HEK293T (cell line): ENCODE measurements around the gene TNFRSF18.

Experiments used
- ARNT ChIP-seq: fragments of 450-650 bp; IDR thresholded peaks from 2 replicates; pipeline ENCODE4 v1.6.1; 2017; ENCODE audit warnings: mild to moderate bottlenecking
- CTBP1 ChIP-seq: fragments of 450-650 bp; IDR thresholded peaks from 2 replicates; pipeline ENCODE4 v1.6.1; 2016; ENCODE audit warnings: borderline replicate concordance
- ELF4 ChIP-seq: fragments of 450-650 bp; IDR thresholded peaks from 2 replicates; pipeline ENCODE4 v1.6.1; 2017; ENCODE audit warnings: antibody characterized with exemption
- FOXA1 ChIP-seq: fragments of 450-650 bp; IDR thresholded peaks from 2 replicates; pipeline ENCODE4 v1.6.1; 2016; ENCODE audit warnings: mild to moderate bottlenecking
- FOXM1 ChIP-seq: fragments of 450-650 bp; IDR thresholded peaks from 2 replicates; pipeline ENCODE4 v1.6.1; 2017; ENCODE audit warnings: mild to moderate bottlenecking, borderline replicate concordance
- HDGF ChIP-seq: fragments of 450-650 bp; IDR thresholded peaks from 2 replicates; pipeline ENCODE4 v1.6.1; 2017; ENCODE audit warnings: antibody characterized with exemption, borderline replicate concordance
- L3MBTL2 ChIP-seq: fragments of 450-650 bp; conservative IDR thresholded peaks from 2 replicates; pipeline ENCODE4 v1.6.1; 2016; ENCODE audit warnings: mild to moderate bottlenecking
- NFRKB ChIP-seq: fragments of 450-650 bp; IDR thresholded peaks from 2 replicates; pipeline ENCODE4 v1.6.1; 2016; ENCODE audit warnings: mild to moderate bottlenecking, moderate library complexity
- SP1 ChIP-seq: fragments of 450-650 bp; IDR thresholded peaks from 2 replicates; pipeline ENCODE4 v1.6.1; 2017
- SUZ12 ChIP-seq: fragments of 450-650 bp; IDR thresholded peaks from 2 replicates; pipeline ENCODE4 v1.6.1; 2016; ENCODE audit warnings: mild to moderate bottlenecking
- TARDBP ChIP-seq: fragments of 450-650 bp; IDR thresholded peaks from 2 replicates; pipeline ENCODE4 v1.6.1; 2016
- ZNF384 ChIP-seq: fragments of 450-650 bp; IDR thresholded peaks from 2 replicates; pipeline ENCODE4 v1.6.1; 2016

DNA sequence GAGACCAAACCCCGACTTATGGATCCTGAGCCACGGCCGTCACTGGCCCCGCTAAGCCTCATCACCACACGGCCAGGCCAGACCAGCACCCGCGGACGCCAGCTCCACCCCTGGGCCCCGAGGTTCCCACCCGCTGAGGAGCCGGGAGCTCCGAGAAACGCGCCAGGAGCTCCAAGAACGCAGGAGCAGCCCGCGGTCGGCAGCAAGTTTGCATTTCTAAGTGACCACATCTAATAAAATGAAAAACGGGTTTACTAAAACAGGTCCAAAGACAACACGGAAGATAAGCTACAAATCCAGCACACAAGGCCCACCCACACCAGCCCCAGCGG, 48.2 kb upstream of the TNFRSF18 start:
- TF ChIP-seq SUZ12 = no peak
- TF ChIP-seq FOXA1 = no peak
- TF ChIP-seq TARDBP = no peak
- TF ChIP-seq FOXM1 = no peak
- no peak for TF ChIP-seq HDGF
- TF ChIP-seq L3MBTL2 = no peak
- TF ChIP-seq ELF4 = no peak
- TF ChIP-seq ARNT = no peak
- TF ChIP-seq ZNF384 = no peak
- no peak for TF ChIP-seq CTBP1
- no peak for TF ChIP-seq NFRKB
- no peak for TF ChIP-seq SP1
